OCI-LY1 (cell line): ENCODE data around the gene MCTP1.

Experiments used
- EZH2 ChIP-seq: fragments of 200-600 bp; sonication (generic), shearing (Covaris generic); IDR thresholded peaks from 2 replicates; pipeline ENCODE4 v1.8.0; 2017; ENCODE audit warnings: borderline replicate concordance, mixed run types, mild to moderate bottlenecking, antibody characterized with exemption, low read length, moderate library complexity, mixed read lengths
- TF ChIP-seq, protein P1 (sequence below): fragments of 200-600 bp; sonication (generic), shearing (Covaris generic); IDR thresholded peaks from 2 replicates; pipeline ENCODE4 v1.5.1; 2017; ENCODE audit warnings: mild to moderate bottlenecking, antibody characterized with exemption, low read length, moderate library complexity, mixed read lengths

DNA sequence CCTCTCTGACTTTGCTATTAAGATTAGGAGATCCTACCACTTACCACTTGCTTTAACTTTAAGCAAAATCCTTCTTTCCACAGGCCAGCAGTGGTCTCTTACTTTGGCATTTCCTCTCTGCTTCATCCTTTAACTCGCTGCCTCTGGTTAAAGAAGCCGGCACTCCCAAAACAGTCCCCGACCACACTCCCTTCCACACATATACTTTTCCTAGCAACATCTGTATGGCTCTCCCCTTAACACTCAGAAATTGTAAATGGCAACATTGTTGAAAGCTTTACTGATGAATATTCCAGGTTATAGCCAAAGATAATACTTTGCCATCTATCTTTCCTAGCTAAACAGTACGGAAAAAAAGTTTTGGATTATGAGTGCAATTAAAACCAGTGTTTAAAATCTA is 133.2 kb downstream of the MCTP1 start:
- TF ChIP-seq, protein P1, sequence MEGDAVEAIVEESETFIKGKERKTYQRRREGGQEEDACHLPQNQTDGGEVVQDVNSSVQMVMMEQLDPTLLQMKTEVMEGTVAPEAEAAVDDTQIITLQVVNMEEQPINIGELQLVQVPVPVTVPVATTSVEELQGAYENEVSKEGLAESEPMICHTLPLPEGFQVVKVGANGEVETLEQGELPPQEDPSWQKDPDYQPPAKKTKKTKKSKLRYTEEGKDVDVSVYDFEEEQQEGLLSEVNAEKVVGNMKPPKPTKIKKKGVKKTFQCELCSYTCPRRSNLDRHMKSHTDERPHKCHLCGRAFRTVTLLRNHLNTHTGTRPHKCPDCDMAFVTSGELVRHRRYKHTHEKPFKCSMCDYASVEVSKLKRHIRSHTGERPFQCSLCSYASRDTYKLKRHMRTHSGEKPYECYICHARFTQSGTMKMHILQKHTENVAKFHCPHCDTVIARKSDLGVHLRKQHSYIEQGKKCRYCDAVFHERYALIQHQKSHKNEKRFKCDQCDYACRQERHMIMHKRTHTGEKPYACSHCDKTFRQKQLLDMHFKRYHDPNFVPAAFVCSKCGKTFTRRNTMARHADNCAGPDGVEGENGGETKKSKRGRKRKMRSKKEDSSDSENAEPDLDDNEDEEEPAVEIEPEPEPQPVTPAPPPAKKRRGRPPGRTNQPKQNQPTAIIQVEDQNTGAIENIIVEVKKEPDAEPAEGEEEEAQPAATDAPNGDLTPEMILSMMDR: no peak
- TF ChIP-seq EZH2: no peak
